ENCODE measurements around the gene MTHFD1L. TPM values are rescaled to one million over a fixed set of nuclear protein-coding genes. Genes with fewer than 3 reads are reported as not detected.

The MTHFD1L gene
- total RNA-seq, 2 experiments from 2014 or later, result 155 to 158 TPM

GRCh38 chr6:151027295-151027747 lies 161.8 kb downstream of the MTHFD1L start:
- no peak overlapping the region for H3K27ac Mint-ChIP-seq
- ATAC-seq (no peak), DNase-seq (no peak)
- H3K27me3 Mint-ChIP-seq, result no peaks in the 10 kb centered on the region
- intact Hi-C loops (cut with micrococcal nuclease), result no loop called here
- peaks cover 11% of the 10 kb centered on the region for H3K4me1 Mint-ChIP-seq (ENCODE audit: low read depth)
- ChIA-PET POLR2A (no interaction called here), CTCF (interaction anchor here (1.0 to 3.4 kb wide), 3 partner anchors 13 to 297 kb away, joined by 4 to 18 read pairs (median 5); no protein-coding TSS in a partner anchor)
- H3K9me3 Mint-ChIP-seq, result no peaks in the 10 kb centered on the region
- no peak for TF ChIP-seq CTCF (IDR thresholded peaks at IDR 0.05)
- H3K4me3 Mint-ChIP-seq, result no peak overlapping the region
- peaks cover 66% of the 10 kb centered on the region for H3K36me3 Mint-ChIP-seq (ENCODE audit: low read depth)

- no peak for TF ChIP-seq CTCF (IDR thresholded peaks at IDR 0.05)
- H3K4me3 Mint-ChIP-seq, result no peak overlapping the region
- peaks cover 11% of the 10 kb centered on the region for H3K4me1 Mint-ChIP-seq (ENCODE audit: low read depth)
- H3K36me3 Mint-ChIP-seq (ENCODE audit: low read depth), result peaks cover 61% of the 10 kb centered on the region
- intact Hi-C loops (cut with micrococcal nuclease), result no loop called here
- POLR2A ChIA-PET, result no interaction called here
- H3K9me3 Mint-ChIP-seq, result no peaks in the 10 kb centered on the region
- CTCF ChIA-PET, result interaction anchor here (1.0 to 3.4 kb wide), 2 partner anchors 14 to 136 kb away, joined by 4 to 18 read pairs; no protein-coding TSS in a partner anchor
- ATAC-seq (peak; percentile 67), DNase-seq (peak; percentile 45)
- no peaks in the 10 kb centered on the region for H3K27me3 Mint-ChIP-seq
- H3K27ac Mint-ChIP-seq, result no peak overlapping the region
These were observed 162.7 kb downstream of the MTHFD1L start for GRCh38 chr6:151027936-151028838.

- POLR2A ChIA-PET, result no interaction called here
- no peaks in the 10 kb centered on the region for H3K9me3 Mint-ChIP-seq
- H3K4me3 Mint-ChIP-seq, result no peak overlapping the region
- TF ChIP-seq CTCF (IDR thresholded peaks at IDR 0.05), result no peak
- DNase-seq (no peak), ATAC-seq (no peak)
- H3K36me3 Mint-ChIP-seq (ENCODE audit: low read depth), result peaks cover 60% of the 10 kb centered on the region
- peaks cover 11% of the 10 kb centered on the region for H3K4me1 Mint-ChIP-seq (ENCODE audit: low read depth)
- H3K27me3 Mint-ChIP-seq, result no peaks in the 10 kb centered on the region
- intact Hi-C loops (cut with micrococcal nuclease), result no loop called here
- no peak overlapping the region for H3K27ac Mint-ChIP-seq
- CTCF ChIA-PET, result interaction anchor here (2.0 kb wide), 1 partner anchor 15 kb away, joined by 12 read pairs; no protein-coding TSS in a partner anchor
These were observed 164.5 kb downstream of the MTHFD1L start for GRCh38 chr6:151029970-151030369.

- ATAC-seq (no peak), DNase-seq (no peak)
- H3K36me3 Mint-ChIP-seq (ENCODE audit: low read depth), result peaks cover 60% of the 10 kb centered on the region
- no peaks in the 10 kb centered on the region for H3K27me3 Mint-ChIP-seq
- H3K27ac Mint-ChIP-seq, result no peak overlapping the region
- CTCF ChIA-PET, result interaction anchor here (0.9 to 2.0 kb wide), 2 partner anchors 17 to 292 kb away, joined by 3 to 12 read pairs; no protein-coding TSS in a partner anchor
- no peak for TF ChIP-seq CTCF (IDR thresholded peaks at IDR 0.05)
- intact Hi-C loops (cut with micrococcal nuclease), result no loop called here
- H3K4me3 Mint-ChIP-seq, result no peak overlapping the region
- H3K4me1 Mint-ChIP-seq (ENCODE audit: low read depth), result peaks cover 20% of the 10 kb centered on the region
- no peaks in the 10 kb centered on the region for H3K9me3 Mint-ChIP-seq
- POLR2A ChIA-PET, result interaction anchor here (1.0 kb wide), 1 partner anchor 12 kb away, joined by 3 read pairs; no protein-coding TSS in a partner anchor
These were observed 166.5 kb downstream of the MTHFD1L start for GRCh38 chr6:151032034-151032433.

Data from activated CD8-positive, alpha-beta T cell treated with anti-CD3 and anti-CD28 coated beads for 36 hours (primary cell).